ENCODE results near the gene ITPR1.

GRCh38 chr3:4497005-4497692 is 4.0 kb downstream of the ITPR1 start:
- TF ChIP-seq CTCF (IDR thresholded peaks at IDR 0.05), result no peak
- no peak for TF ChIP-seq MXI1 (IDR thresholded peaks at IDR 0.05; ENCODE audit: low read depth, low read length)

Data from SK-N-SH (cell line).